Liver (tissue), 3 donors: ENCODE results near the gene IL1RAPL1.

ENCODE experiments used
- CTCF ChIP-seq: fragments of 150-350 bp; IDR thresholded peaks from 2 replicates; pipeline ENCODE4 v1.5.1; 2017; ENCODE audit warnings: improper control_type of control experiment, low read depth, low read length; ENCODE audit not compliant: missing input control
- GABPA ChIP-seq, 2 donors: IDR thresholded peaks in 1 of 2; conservative IDR thresholded peaks in 1 of 2; 2 replicates each; pipeline ENCODE4 v1.6.1; 2016; ENCODE audit warnings: antibody characterized with exemption in 2 of 2, mild to moderate bottlenecking in 1 of 2, moderate library complexity in 1 of 2
- JUND ChIP-seq, 2 donors: IDR thresholded peaks; 2 replicates each; pipeline ENCODE4 v1.6.1; 2016; ENCODE audit warnings: antibody characterized with exemption in 2 of 2
- SP1 ChIP-seq: IDR thresholded peaks from 2 replicates; pipeline ENCODE4 v1.6.1; 2018; ENCODE audit warnings: antibody characterized with exemption, mild to moderate bottlenecking
- donor health status: healthy.
- donor health status: healthy.

DNA sequence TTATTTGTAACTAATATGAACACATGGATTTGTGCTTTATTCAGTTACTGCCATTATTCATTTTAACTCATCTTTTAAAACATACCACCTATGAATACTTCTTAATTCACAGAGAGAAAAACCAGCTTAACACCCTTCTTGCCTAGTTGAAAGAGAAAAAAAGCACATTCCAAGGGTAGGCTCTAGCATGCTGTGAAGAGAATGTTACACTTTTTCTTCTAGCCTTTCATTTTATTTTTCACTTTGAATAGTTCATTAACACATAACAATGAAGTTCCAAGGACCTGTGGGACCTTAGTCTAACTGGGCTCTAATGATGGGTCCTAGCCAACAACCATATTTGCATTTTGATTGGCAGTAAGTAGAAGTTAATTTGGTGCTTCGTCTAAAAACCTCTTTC lies 1348.2 kb downstream of the IL1RAPL1 start:
- TF ChIP-seq CTCF (no peak), SP1 (no peak), JUND (IDR thresholded peaks at IDR 0.05) (no peak), GABPA (IDR thresholded peaks at IDR 0.05 in 1 of 2, conservative IDR thresholded peaks at IDR 0.05 in 1 of 2) (no peak)
